Fibroblast of skin of left quadriceps (primary cell): ENCODE measurements around the gene PANK2.
A peak's percentile ranks its signal among the peaks of the same experiment; 100 is the strongest.
"Not testable (repeated sequence)": the region's sequence is repeated elsewhere in the genome, so short reads cannot be mapped to it uniquely, and the experiment has no call there.

ENCODE experiments used
- DNase-seq, 2 experiments: peaks; one replicate each; pipeline ENCODE4 v3.0.0-alpha.2; 2013; ENCODE audit warnings: low read depth in 2 of 2

PANK2 gene

GRCh38 chr20:3901028-3901705, 12.0 kb downstream of the PANK2 start:
- DNase-seq, result no peak

- DNase-seq, result no peak
Observed at GRCh38 chr20:3901706-3902440, 12.7 kb downstream of the PANK2 start.

DNA sequence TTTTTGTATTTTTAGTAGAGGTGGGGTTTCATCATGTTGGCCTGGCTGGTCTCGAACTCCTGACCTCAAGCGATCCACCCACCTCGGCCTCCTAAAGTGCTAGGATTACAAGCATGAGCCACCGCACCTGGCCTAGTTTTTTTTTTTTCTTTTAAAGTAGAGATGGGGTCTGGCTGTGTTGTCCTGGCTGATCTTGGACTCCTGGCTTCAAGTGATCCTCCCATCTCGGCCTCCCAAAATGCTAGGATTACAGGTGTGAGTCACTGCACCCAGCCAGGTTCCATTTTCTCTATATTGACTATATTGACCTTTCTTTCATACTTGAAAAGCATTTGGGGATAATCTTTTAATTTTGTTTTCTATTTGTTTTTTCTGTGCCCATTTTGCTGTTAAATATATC, 13.3 kb downstream of the PANK2 start:
- no peak for DNase-seq

DNA sequence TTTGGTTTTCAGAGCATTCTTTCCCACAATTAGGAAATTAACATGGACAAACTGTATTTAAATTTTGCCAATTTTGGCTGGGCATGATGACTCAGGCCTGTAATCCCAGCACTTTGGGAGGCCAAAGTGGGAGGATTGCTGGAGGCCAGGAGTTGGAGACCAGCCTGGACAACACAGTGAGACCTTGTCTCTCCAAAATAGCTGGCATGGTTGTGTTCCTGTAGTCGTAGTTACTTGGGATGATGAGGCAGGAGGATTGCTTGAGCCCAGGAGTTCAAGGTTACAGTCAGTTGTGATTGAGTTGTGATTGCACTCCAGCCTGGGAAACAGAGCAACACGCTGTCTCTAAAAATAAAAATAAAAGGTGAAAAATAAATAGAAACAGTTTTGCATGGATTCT, 15.0 kb downstream of the PANK2 start:
- no peak for DNase-seq

DNA sequence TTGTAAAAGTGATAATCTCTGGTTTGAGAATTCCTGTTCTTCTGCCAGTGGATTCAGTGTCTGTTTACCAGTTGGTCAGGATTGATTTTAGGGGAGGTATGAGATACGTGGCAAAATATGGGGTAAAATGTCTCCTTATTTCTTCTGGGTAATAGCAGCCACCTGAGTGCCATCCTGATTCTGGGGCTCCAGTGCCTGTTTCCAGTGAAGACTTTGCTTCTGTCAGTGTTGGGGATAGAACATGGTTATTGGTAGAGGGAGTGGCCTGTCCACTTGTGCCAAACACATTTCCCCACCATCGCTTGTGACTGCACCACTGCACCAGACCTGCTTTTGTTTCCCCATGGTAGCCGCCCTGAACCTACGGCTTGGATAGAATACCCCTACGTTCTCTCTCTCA, 15.7 kb downstream of the PANK2 start:
- DNase-seq, result no peak

GRCh38 chr20:3906744-3907721, 17.8 kb downstream of the PANK2 start:
- not testable (repeated sequence) for DNase-seq

- DNase-seq, result no peak
Observed at GRCh38 chr20:3908667-3909066, 19.5 kb downstream of the PANK2 start.

DNA sequence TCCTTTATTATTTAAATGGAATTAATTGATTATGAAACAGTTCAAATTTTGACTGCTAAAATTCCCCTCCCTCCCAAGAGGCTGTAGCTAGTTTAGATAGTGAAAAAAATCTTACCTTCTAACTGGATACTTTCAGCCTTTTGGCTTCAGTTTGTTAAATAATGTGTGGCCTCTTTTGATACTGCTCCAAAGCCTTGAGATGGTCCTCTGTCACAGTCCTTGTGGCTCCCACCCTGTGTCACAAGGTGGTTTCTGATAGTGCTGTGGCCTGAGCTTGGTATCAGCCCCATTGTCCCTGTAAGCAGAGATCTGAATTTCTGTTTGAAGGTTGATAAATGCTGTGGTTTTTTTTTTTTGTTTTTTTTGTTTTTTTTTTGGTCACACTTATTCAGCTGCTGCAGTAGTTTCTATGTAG, 20.8 kb downstream of the PANK2 start:
- no peak for DNase-seq

DNA sequence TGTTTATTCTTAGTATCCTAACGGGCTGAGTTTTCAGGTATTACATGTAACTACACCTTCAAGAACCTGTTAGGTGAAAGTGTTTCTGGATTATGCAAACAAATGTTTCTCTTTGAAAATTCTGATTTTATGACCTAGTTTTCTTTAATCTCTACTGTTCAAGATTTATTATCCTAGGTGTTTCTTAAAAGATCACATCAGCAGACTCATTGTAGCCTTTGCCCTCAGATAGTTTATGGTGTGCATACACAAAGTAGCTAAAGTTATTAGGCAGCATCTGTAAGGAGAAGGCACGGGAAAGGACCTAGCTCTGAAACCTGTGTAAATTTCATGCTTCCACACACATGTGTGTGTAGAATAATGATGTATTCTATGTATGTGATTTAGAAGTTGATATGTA, 21.7 kb downstream of the PANK2 start:
- DNase-seq, result no peak

GRCh38 chr20:3911956-3912355, 22.8 kb downstream of the PANK2 start:
- DNase-seq, result no peak

DNA sequence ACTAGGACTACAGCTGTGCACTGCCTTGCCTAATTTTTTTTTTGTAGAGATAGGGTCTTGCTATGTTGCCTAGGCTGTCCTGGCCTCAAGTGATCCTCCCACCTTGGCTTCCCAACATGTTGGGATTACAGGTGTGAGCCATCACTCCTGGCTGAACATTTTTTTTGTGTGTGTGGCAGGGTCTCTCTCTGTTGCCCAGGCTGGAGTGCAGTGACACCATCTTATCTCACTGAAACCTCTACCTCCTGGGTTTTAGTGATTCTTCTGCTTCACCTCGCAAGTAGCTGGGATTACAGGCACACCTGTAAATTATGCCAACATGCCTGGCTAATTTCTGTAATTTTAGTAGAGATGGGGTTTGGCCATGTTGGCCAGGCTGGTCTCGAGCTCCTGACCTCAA, 25.3 kb downstream of the PANK2 start:
- DNase-seq, result no peak

DNA sequence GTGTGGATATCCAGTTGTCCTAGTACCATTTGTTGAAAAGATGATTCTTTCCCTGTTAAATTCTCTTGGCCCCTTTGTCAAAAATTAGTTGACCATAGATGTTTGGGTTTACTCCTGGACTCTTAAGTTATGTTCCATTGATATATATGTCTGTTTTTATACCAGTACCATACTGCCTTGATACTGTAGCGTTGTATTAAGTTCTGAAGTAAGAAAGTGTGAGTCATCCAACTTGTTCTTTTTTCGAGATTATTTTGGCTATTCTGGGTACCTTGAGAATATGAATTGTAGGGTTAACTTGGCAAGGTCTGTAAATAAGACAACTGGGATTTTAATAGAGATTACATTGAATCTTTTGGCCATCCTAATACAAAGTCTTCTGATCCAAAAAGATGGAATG, 26.5 kb downstream of the PANK2 start:
- DNase-seq, result no peak

- DNase-seq, result no peak
Observed at GRCh38 chr20:3916364-3916763, 27.2 kb downstream of the PANK2 start.

DNA sequence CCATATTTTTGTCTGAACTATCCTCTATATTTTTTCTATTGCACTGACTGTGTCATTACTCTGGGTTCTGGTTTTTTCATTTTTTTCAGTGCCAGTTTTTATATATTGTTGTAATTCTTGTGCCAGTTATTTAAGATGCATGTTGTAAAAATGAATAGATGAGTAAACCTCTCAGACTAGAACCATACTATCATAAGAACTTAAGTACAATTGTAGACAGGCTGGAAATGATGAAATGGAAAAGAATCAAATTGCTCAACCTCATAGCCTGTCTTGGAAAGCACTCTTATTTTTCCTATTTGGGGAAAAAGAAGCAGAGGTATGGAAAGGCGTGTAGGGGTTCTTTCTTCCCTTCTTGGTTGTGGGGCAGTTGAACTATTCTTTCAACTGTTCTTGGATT, 30.2 kb downstream of the PANK2 start:
- DNase-seq, result peak in 1 of 2 experiments; percentile 17

DNA sequence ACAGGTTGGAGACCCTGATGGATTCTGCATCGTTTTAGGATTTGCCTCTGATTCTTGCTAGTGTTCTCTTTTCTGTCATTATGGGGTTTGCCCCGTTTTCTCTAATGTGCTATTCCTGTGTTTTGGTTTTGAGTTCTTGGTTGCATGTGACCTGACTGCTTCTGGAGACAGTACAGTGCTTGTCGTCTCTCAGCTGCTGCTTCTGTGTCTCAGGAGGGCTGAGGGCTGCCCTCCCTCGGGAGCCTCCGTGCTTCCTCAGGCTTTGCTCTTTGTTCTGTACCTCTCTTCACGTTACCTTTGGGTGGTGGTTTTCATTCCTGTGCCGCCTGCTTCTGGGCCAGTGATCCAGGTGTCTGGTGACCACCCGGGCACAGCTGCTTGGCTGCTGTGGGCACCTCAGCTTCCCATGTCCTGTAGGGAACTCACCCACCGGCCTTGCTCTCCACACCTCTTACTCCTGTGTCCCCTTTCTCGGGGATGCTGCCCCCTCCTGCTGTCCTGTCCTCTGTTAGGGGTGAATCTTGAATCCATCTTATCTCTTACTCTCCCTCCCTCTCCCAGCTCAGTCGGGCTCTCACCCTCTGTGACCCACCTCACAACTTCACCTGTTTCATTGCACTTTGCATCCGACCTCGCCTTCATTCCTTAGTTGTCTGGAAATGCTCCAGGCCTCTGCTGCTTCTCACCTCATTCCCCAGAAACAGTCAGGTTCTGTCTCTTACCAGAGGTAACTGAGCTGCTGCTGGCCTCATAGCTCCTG, 33.2 kb downstream of the PANK2 start:
- DNase-seq, result no peak

DNA sequence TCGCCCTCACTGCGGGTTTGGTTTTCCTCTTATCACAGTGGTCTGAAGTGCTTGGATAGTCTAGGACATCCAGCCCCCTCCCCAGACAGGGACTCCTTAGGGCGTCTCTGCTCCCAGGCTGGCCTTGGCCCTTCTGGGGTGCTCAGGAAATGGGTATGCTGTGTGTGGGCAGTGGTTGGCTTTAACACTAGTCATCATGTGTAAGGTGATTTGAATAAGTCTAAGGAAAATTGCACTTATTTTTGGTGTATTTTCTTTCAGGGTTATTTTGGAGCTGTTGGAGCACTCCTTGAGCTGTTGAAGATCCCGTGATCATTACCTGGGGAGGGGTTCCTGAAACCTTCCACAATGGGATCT, 33.8 kb downstream of the PANK2 start:
- DNase-seq, result no peak

DNA sequence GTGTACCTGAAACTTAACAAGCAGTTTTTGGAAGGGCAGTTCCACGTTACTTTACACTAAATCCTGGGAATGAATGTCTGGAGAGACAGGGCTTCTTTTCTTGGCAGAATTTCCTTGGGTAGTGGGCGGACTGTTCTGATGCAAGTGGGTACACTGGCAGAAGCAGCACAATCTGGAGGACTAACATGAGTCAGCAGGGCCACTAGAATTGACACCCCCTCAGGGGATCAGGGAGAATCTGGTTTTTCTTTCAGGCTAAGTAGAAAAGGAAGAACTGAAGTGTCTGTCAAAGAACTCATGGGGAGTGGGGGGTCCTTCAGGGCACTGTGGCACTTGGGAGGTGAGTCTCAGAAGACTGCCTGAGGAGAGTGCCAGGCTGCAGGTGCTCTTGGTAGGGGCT, 34.6 kb downstream of the PANK2 start:
- DNase-seq, result no peak

GRCh38 chr20:3924304-3925112, 35.3 kb downstream of the PANK2 start:
- DNase-seq, result no peak

- no peak for DNase-seq
Observed at GRCh38 chr20:3925113-3925695, 36.0 kb downstream of the PANK2 start.

DNA sequence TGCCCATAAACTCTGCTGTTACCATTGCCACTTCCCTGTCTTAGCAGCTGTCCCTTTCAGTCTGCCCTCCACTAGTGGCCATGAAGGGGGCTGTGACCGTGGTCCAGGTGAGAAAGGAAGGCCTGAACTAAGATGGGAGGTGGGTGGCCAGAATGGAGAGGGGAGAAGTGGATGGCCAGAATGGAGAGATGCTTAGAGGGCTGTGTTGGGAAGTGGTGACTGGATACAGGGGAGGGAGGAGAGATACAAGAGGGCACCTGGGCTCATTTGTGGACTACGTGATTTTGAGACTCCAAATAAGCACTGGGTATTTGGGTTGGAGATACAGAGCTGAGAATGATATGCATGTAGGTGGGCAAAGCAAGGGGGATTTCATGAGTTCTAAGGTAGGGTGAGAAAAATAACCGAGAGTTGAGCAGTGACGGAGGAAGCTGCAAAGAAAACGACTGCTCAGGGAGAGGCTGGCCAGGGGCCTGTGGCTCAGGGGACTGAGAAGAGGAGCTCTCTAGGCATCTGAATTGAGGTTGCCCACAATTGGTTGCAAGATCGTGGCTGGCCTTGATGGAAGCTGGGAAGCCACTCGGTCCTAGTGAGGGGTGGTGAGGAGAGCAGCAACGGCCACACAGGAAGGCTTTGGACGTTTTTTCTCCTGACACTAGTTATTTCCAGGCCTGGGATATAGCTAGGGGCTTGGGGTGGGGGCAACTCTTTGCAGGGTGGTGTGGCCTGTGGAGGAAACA, 36.9 kb downstream of the PANK2 start:
- DNase-seq, result no peak
